SU-DHL-6 (cell line): Measurements from ENCODE around the gene PNPLA2.

Source experiments
- H2AFZ ChIP-seq: fragments of 200-600 bp; sonication (generic); 2 replicates; pipeline ENCODE4 v1.6.1; 2014; ENCODE audit warnings: low read depth, mild to moderate bottlenecking, moderate library complexity, mixed read lengths, antibody characterized with exemption, low read length; ENCODE audit not compliant: severe bottlenecking
- H3F3A ChIP-seq: fragments of 200-600 bp; shearing (Covaris generic); 2 replicates; pipeline ENCODE4 v1.6.0; 2016; ENCODE audit warnings: antibody characterized with exemption, mild to moderate bottlenecking; ENCODE audit not compliant: insufficient read depth
- H3K27ac ChIP-seq: fragments of 200-600 bp; sonication (generic); 2 replicates; pipeline ENCODE4 v1.5.1; 2016; ENCODE audit warnings: low read depth, mild to moderate bottlenecking, low read length, moderate library complexity, mixed read lengths
- H3K27me3 ChIP-seq: fragments of 200-600 bp; sonication (generic), shearing (Covaris generic); 2 replicates; pipeline ENCODE4 v1.6.0; 2014; ENCODE audit warnings: mild to moderate bottlenecking, low read length
- H3K36me3 ChIP-seq: fragments of 200-600 bp; sonication (generic); 2 replicates; pipeline ENCODE4 v1.6.1; 2014; ENCODE audit warnings: mild to moderate bottlenecking, low read length, mixed read lengths
- H3K4me2 ChIP-seq: fragments of 300-600, 200-600 bp; shearing (Covaris generic), sonication (generic); 2 replicates; pipeline ENCODE4 v1.6.0; 2014; ENCODE audit warnings: low read length, low read depth, mild to moderate bottlenecking; ENCODE audit not compliant: poor library complexity, severe bottlenecking
- H3K4me3 ChIP-seq: fragments of 200-600 bp; sonication (generic); 2 replicates; pipeline ENCODE4 v1.5.1; 2014; ENCODE audit warnings: antibody characterized with exemption, low read length, mild to moderate bottlenecking, mixed read lengths; ENCODE audit not compliant: insufficient read depth, poor library complexity, severe bottlenecking
- H3K79me2 ChIP-seq: fragments of 200-600 bp; sonication (generic); 2 replicates; pipeline ENCODE4 v1.6.1; 2014; ENCODE audit warnings: mild to moderate bottlenecking, low read length, moderate library complexity; ENCODE audit not compliant: insufficient read depth
- H3K9ac ChIP-seq: fragments of 200-600 bp; sonication (generic); 2 replicates; pipeline ENCODE4 v1.7.0; 2014; ENCODE audit warnings: mild to moderate bottlenecking, low read length
- H3K9me2 ChIP-seq: fragments of 200-600 bp; sonication (generic); replicated peaks from 2 replicates; pipeline ENCODE4 v1.6.1; 2014; ENCODE audit warnings: low read length; ENCODE audit not compliant: insufficient read depth
- H3K9me3 ChIP-seq: fragments of 200-600 bp; sonication (generic); 2 replicates; pipeline ENCODE4 v1.6.1; 2014; ENCODE audit warnings: low read length, mixed read lengths; ENCODE audit not compliant: insufficient read depth
- H4K20me1 ChIP-seq: fragments of 200-600 bp; sonication (generic); 2 replicates; pipeline ENCODE4 v1.6.1; 2014; ENCODE audit warnings: low read depth, mild to moderate bottlenecking, antibody characterized with exemption, low read length, moderate library complexity, mixed read lengths
- EZH2phosphoT487 ChIP-seq: fragments of 200-600 bp; sonication (generic), shearing (Covaris generic); conservative IDR thresholded peaks from 2 replicates; pipeline ENCODE4 v1.6.1; 2018; ENCODE audit warnings: mild to moderate bottlenecking, antibody characterized with exemption, low read length, moderate library complexity, mixed read lengths
- TF ChIP-seq, protein P1 (sequence below): fragments of 200-600 bp; sonication (generic); IDR thresholded peaks from one replicate; pipeline ENCODE4 v1.5.1; 2017; ENCODE audit warnings: antibody characterized with exemption, mild to moderate bottlenecking, low read length, moderate library complexity; ENCODE audit not compliant: insufficient read depth, poor library complexity, severe bottlenecking

PNPLA2 gene

DNA sequence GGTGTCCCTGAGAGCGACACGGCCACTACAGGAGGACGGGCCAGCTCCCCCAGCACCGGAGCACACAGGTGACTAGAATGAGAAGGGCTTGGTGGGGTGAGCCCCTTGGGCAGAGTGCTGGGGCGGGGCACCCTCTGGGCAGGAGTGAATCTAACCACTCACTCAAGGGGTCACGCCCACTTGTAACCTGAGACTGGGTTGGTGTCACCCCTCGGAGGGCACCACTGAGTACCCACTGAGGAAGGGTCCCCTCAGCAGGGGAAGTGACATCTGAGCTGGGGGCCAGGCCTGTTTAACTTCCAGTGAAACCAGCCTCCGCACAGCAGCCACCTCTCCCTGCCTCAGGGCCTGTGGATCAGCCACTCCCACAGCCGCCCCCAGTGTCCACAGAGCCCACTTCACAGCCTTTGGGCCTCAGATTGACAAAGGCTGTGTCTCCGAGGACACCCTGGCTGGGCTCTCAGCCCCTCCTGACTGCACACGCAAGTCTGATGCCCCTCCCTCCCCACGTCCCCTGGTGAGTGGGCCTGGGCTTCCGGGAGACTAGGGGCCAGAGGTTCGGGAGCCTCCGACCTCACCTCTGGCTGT is 47.0 kb upstream of the PNPLA2 start:
- H4K20me1 ChIP-seq = no peaks in the 10 kb centered on the region
- H3K79me2 ChIP-seq = peaks cover 43% of the 10 kb centered on the region
- H3K9me2 ChIP-seq = no peaks in the 10 kb centered on the region
- no peak overlapping the region for H3K9ac ChIP-seq
- no peak for TF ChIP-seq EZH2phosphoT487
- TF ChIP-seq, protein P1, sequence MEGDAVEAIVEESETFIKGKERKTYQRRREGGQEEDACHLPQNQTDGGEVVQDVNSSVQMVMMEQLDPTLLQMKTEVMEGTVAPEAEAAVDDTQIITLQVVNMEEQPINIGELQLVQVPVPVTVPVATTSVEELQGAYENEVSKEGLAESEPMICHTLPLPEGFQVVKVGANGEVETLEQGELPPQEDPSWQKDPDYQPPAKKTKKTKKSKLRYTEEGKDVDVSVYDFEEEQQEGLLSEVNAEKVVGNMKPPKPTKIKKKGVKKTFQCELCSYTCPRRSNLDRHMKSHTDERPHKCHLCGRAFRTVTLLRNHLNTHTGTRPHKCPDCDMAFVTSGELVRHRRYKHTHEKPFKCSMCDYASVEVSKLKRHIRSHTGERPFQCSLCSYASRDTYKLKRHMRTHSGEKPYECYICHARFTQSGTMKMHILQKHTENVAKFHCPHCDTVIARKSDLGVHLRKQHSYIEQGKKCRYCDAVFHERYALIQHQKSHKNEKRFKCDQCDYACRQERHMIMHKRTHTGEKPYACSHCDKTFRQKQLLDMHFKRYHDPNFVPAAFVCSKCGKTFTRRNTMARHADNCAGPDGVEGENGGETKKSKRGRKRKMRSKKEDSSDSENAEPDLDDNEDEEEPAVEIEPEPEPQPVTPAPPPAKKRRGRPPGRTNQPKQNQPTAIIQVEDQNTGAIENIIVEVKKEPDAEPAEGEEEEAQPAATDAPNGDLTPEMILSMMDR = no peak
- no peak overlapping the region for H3K4me3 ChIP-seq
- no peak overlapping the region for H3K27ac ChIP-seq
- H3K27me3 ChIP-seq = no peaks in the 10 kb centered on the region
- no peak overlapping the region for H3K4me2 ChIP-seq
- no peaks in the 10 kb centered on the region for H3F3A ChIP-seq
- no peaks in the 10 kb centered on the region for H3K36me3 ChIP-seq
- H3K9me3 ChIP-seq = no peaks in the 10 kb centered on the region
- H2AFZ ChIP-seq = no peak overlapping the region

DNA sequence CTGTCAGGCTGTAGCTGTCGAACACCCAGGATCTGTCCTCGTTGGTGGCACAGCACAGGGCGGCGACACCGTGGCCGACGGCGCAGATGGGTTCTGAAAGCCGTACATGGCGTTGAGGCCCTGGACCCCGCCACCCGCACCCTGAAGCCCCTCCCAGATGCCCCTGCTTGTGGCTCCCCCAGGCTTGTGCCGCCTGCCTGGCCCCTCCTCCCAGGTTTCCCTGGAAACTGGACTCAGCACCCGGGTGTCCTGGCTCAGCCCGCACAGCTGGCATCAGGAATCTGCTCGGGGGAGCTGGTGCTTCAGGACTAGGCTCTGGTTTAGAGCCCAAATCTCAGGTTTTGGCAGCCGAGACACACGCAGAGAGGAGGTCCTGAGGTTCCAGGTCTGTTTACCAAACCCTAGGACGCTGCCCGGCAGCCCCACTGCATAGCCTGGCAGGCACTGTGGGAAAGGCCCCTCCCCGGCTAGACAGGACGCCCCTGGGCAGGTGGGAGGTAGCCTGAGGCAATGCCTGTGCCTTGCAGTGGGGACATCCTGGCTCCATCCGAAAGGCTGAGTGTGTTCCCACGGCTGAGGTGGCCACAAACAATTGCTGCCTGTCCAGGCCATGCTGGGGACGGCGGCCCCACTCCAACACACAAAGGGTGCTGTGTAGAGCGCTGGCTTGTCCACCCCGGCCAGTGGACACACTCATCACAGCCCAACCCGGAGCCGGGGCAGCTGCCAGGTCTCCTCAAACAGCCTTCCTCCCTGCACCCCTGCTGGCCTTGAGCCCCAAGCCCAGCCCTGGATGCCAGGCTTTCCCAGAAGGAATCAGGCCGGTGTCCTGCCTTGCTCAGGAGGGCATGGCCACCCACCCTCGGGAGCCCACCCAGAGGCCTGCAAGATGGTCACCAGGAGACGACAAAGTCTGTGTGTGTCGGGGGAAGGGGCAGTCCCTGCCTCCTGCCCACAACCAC is 46.0 kb upstream of the PNPLA2 start:
- Histone ChIP-seq H4K20me1 (no peaks in the 10 kb centered on the region), H3K79me2 (peaks cover 47% of the 10 kb centered on the region), H3K9me2 (no peaks in the 10 kb centered on the region), H3K9me3 (no peaks in the 10 kb centered on the region), H3K4me3 (no peak overlapping the region), H2AFZ (no peak overlapping the region), H3K27me3 (no peaks in the 10 kb centered on the region), H3F3A (no peaks in the 10 kb centered on the region), H3K9ac (no peak overlapping the region), H3K36me3 (no peaks in the 10 kb centered on the region), H3K27ac (no peak overlapping the region), H3K4me2 (no peak overlapping the region)
- TF ChIP-seq, protein P1 = no peak
- no peak for TF ChIP-seq EZH2phosphoT487

DNA sequence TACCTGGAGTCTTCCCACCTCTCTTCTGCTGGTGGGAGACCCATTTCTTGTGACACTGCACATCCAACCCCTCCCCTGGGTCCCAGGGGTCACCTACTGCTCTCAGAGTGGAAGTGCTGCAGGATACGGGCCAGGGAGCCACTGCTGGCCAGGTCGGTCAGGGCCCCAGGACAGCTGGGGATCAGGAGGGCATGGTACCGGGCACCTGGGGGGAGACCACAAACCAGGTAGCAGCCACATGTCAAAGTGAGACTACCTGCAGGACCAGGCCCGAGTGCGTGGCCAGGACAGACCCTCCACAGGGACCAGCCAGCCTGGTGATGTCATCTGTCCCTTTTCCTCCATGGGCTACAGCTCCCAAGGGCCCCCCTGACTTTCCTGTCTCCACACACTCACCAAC is 45.3 kb upstream of the PNPLA2 start:
- H3F3A ChIP-seq = no peaks in the 10 kb centered on the region
- no peaks in the 10 kb centered on the region for H3K27me3 ChIP-seq
- TF ChIP-seq, protein P1 = no peak
- no peak for TF ChIP-seq EZH2phosphoT487
- peaks cover 54% of the 10 kb centered on the region for H3K79me2 ChIP-seq
- no peak overlapping the region for H3K9ac ChIP-seq
- H2AFZ ChIP-seq = no peak overlapping the region
- no peaks in the 10 kb centered on the region for H3K9me2 ChIP-seq
- H3K4me3 ChIP-seq = no peak overlapping the region
- H3K27ac ChIP-seq = no peak overlapping the region
- no peaks in the 10 kb centered on the region for H4K20me1 ChIP-seq
- no peaks in the 10 kb centered on the region for H3K9me3 ChIP-seq
- no peaks in the 10 kb centered on the region for H3K36me3 ChIP-seq
- no peak overlapping the region for H3K4me2 ChIP-seq
